Vein endothelial cell (primary cell): ENCODE measurements around the gene ENTPD3. TPM values are rescaled to one million over a fixed set of nuclear protein-coding genes. Genes with fewer than 3 reads are reported as not detected.

Experiments
- total RNA-seq: library from RNA; depleted of rRNA; stranded (reverse); fragments of >200 nt; gene quantifications from 2 replicates; pipeline ENCODE4 v1.2.3, GENCODE V29; 2012

ENTPD3 gene, protein sequence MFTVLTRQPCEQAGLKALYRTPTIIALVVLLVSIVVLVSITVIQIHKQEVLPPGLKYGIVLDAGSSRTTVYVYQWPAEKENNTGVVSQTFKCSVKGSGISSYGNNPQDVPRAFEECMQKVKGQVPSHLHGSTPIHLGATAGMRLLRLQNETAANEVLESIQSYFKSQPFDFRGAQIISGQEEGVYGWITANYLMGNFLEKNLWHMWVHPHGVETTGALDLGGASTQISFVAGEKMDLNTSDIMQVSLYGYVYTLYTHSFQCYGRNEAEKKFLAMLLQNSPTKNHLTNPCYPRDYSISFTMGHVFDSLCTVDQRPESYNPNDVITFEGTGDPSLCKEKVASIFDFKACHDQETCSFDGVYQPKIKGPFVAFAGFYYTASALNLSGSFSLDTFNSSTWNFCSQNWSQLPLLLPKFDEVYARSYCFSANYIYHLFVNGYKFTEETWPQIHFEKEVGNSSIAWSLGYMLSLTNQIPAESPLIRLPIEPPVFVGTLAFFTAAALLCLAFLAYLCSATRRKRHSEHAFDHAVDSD
- under 0.01 TPM in 1 of 2 replicates, not detected in the other for total RNA-seq

DNA sequence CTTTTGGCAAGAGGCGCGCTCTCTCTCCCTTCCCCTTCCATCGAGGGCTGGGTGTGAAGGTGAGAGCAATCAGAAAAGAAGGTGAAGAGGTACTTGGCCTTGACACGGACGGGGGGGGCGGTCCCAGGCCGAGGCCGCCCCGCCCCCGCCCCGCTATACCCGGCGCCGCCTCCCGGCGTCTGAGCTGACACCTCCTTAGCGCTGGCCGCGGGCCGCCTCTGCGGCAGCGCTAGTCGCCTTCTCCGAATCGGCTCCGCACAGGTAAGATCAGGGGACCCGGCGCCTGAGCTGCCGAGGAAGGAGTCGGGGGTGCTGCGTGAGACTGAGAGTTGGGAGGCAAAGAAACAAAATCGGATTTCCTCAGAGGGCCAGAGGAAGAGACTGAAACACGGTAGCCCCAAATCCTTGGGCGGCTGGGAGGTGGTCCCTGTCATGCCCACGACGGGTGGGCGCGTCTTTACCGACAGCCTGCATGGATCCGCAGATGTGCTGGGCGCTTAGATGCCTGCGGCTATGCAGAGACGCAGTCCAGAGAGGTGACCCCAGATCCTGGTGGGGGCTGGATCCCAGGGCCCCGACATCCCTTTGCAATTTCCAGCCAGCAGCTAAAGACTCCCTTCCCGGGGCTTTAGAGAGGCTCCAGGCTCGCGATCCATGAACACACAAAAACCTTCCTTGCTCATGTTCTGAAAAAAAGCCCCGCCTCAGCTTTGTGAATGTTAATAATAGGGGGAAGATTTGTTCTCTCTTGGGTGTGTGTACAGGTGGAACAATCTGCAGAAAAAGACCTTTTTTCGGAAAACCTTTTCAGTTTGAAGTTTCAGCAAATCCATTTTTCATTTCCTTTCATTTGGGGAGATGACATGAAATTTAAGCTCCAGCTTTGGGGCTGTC, at the start of gene ENTPD3:
ENTPD3 (plus strand) TSS at position 184 of the 894 bp plus-strand sequence. CDS start 874 bp downstream, outside the sequence.

GRCh38 chr3:40456940-40457823, 70.2 kb downstream of the ENTPD3 start, which contains the start of gene RPL14:
TSS of gene RPL14 (plus strand) at chr3:40457339. CDS start at chr3:40457472, 133 bp downstream.

GRCh38 chr3:40476478-40477470, 89.8 kb downstream of the ENTPD3 start, which contains the start of gene ZNF619:
TSS of gene ZNF619 (plus strand) at chr3:40477122. CDS start at chr3:40477980, 858 bp downstream.

Other genes starting within 250 kb of the ENTPD3 start
- 19.6 and 20.1 TPM in 2 replicates for gene EIF1B, start 77.5 kb upstream of the ENTPD3 start, total RNA-seq
- 366 and 430 TPM in 2 replicates for gene RPL14, start 70.2 kb downstream of the ENTPD3 start, total RNA-seq
- gene ZNF619, start 89.9 kb downstream of the ENTPD3 start, total RNA-seq: 6.9 and 7.0 TPM in 2 replicates
- 3.6 and 5.7 TPM in 2 replicates for gene ZNF620, start 118.9 kb downstream of the ENTPD3 start, total RNA-seq
- gene ZNF621, start 137.8 kb downstream of the ENTPD3 start, total RNA-seq: 14.4 and 16.7 TPM in 2 replicates